OCI-LY3 (cell line): ENCODE measurements around the gene ARHGEF6.
A peak's percentile ranks its signal among the peaks of the same experiment; 100 is the strongest.

Experiments
- H2AFZ ChIP-seq: fragments of 200-600, 300-600 bp; shearing (Covaris generic); 2 replicates; pipeline ENCODE4 v1.6.0; 2014; ENCODE audit warnings: antibody characterized with exemption, low read depth, low read length
- H3K27ac ChIP-seq: fragments of 200-600, 300-600 bp; sonication (generic); 2 replicates; pipeline ENCODE4 v1.5.1; 2014; ENCODE audit warnings: mild to moderate bottlenecking, low read length, moderate library complexity, mixed read lengths
- H3K27me3 ChIP-seq: fragments of 200-600, 300-600 bp; sonication (generic); 2 replicates; pipeline ENCODE4 v1.6.1; 2014; ENCODE audit warnings: low read depth, low read length, mixed read lengths
- H3K36me3 ChIP-seq: fragments of 200-600, 300-600 bp; sonication (generic); replicated peaks from 2 replicates; pipeline ENCODE3; 2014; ENCODE audit warnings: low read depth, low read length, mixed read lengths
- H3K4me1 ChIP-seq: fragments of 300-600, 200-600 bp; sonication (generic); 2 replicates; pipeline ENCODE4 v1.6.1; 2014; ENCODE audit warnings: low read length, mixed read lengths
- H3K4me2 ChIP-seq: fragments of 200-600, 300-600 bp; sonication (generic); 2 replicates; pipeline ENCODE4 v1.6.1; 2014; ENCODE audit warnings: low read length, mixed read lengths
- H3K4me3 ChIP-seq: fragments of 300-600, 200-600 bp; sonication (generic); 2 replicates; pipeline ENCODE4 v1.5.1; 2014; ENCODE audit warnings: antibody characterized with exemption, mild to moderate bottlenecking, low read length, moderate library complexity
- H3K79me2 ChIP-seq: fragments of 300-600, 200-600 bp; shearing (Covaris generic); 2 replicates; pipeline ENCODE4 v1.6.1; 2014; ENCODE audit warnings: mild to moderate bottlenecking, low read length, mixed read lengths
- H3K9ac ChIP-seq: fragments of 300-600, 200-600 bp; shearing (Covaris generic); 2 replicates; pipeline ENCODE4 v1.6.0; 2014; ENCODE audit warnings: mild to moderate bottlenecking, low read length, moderate library complexity
- H3K9me3 ChIP-seq: fragments of 200-600, 300-600 bp; shearing (Covaris generic); 2 replicates; pipeline ENCODE4 v1.6.1; 2014; ENCODE audit warnings: low read length, mixed read lengths; ENCODE audit not compliant: insufficient read depth
- H4K20me1 ChIP-seq: fragments of 200-600, 300-600 bp; sonication (generic); 2 replicates; pipeline ENCODE4 v1.6.1; 2016; ENCODE audit warnings: low read length, mixed read lengths; ENCODE audit not compliant: insufficient read depth
- CTCF ChIP-seq: fragments of 200-600, 300-600 bp; sonication (generic); IDR thresholded peaks from 2 replicates; pipeline ENCODE4 v1.5.1; 2014; ENCODE audit warnings: antibody characterized with exemption, low read length, low read depth
- EZH2phosphoT487 ChIP-seq: fragments of 200-600 bp; shearing (Covaris generic); IDR thresholded peaks from 2 replicates; pipeline ENCODE4 v1.6.1; 2018; ENCODE audit warnings: antibody characterized with exemption, mixed run types, low read depth

ARHGEF6 gene

GRCh38 chrX:136767104-136767941 lies 13.4 kb downstream of the ARHGEF6 start:
- Histone ChIP-seq H3K36me3 (no peaks in the 10 kb centered on the region), H3K4me1 (peaks cover 10% of the 10 kb centered on the region), H3K79me2 (no peaks in the 10 kb centered on the region), H2AFZ (peak overlapping the region; percentile 95), H3K4me3 (peak overlapping the region; percentile 98), H3K9ac (peak overlapping the region; percentile 77), H4K20me1 (no peaks in the 10 kb centered on the region), H3K9me3 (no peaks in the 10 kb centered on the region), H3K27me3 (0 out of 2 replicates have a peak, but pooled peaks cover 5% of the 10 kb centered on the region), H3K27ac (no peak overlapping the region), H3K4me2 (peak overlapping the region; percentile 90)
- TF ChIP-seq CTCF = 0 out of 2 replicates have a peak, but pooled peaks have one; percentile 7
- no peak for TF ChIP-seq EZH2phosphoT487

- Histone ChIP-seq H2AFZ (peak overlapping the region; percentile 95), H3K4me3 (peak overlapping the region; percentile 98), H3K9ac (peak overlapping the region; percentile 77), H3K4me1 (peaks cover 10% of the 10 kb centered on the region), H3K27ac (no peak overlapping the region), H3K27me3 (0 out of 2 replicates have a peak, but pooled peaks cover 5% of the 10 kb centered on the region), H4K20me1 (no peaks in the 10 kb centered on the region), H3K36me3 (no peaks in the 10 kb centered on the region), H3K4me2 (peak overlapping the region; percentile 90), H3K9me3 (no peaks in the 10 kb centered on the region), H3K79me2 (no peaks in the 10 kb centered on the region)
- no peak for TF ChIP-seq EZH2phosphoT487
- no peak for TF ChIP-seq CTCF
These were observed 14.0 kb downstream of the ARHGEF6 start for GRCh38 chrX:136766785-136767103.

- Histone ChIP-seq H4K20me1 (no peaks in the 10 kb centered on the region), H3K9me3 (no peaks in the 10 kb centered on the region), H2AFZ (no peak overlapping the region), H3K79me2 (no peaks in the 10 kb centered on the region), H3K4me2 (no peak overlapping the region), H3K9ac (no peak overlapping the region), H3K27ac (no peak overlapping the region), H3K27me3 (0 out of 2 replicates have a peak, but pooled peaks cover 5% of the 10 kb centered on the region), H3K4me3 (no peak overlapping the region), H3K4me1 (peaks cover 12% of the 10 kb centered on the region), H3K36me3 (no peaks in the 10 kb centered on the region)
- no peak for TF ChIP-seq CTCF
These were observed 14.8 kb downstream of the ARHGEF6 start for GRCh38 chrX:136765821-136766356.

GRCh38 chrX:136764206-136764605 lies 16.5 kb downstream of the ARHGEF6 start:
- no peak overlapping the region for H3K27ac ChIP-seq
- 0 out of 2 replicates have a peak, but pooled peaks cover 5% of the 10 kb centered on the region for H3K27me3 ChIP-seq
- no peak overlapping the region for H3K4me3 ChIP-seq
- no peak overlapping the region for H2AFZ ChIP-seq
- TF ChIP-seq CTCF (no peak), EZH2phosphoT487 (no peak)
- H3K4me1 ChIP-seq = peaks cover 25% of the 10 kb centered on the region
- H3K9ac ChIP-seq = no peak overlapping the region
- no peak overlapping the region for H3K4me2 ChIP-seq
- H4K20me1 ChIP-seq = no peaks in the 10 kb centered on the region
- no peaks in the 10 kb centered on the region for H3K79me2 ChIP-seq
- H3K9me3 ChIP-seq = no peaks in the 10 kb centered on the region
- H3K36me3 ChIP-seq = no peaks in the 10 kb centered on the region
